SK-N-MC (cell line): Measurements from ENCODE around the gene ACER3.

Experiments used
- EZH2 ChIP-seq: fragments of 200-600 bp; sonication (generic); IDR thresholded peaks from one replicate; pipeline ENCODE4 v1.6.1; 2017; ENCODE audit warnings: antibody characterized with exemption
- FOXP2 ChIP-seq: optimal IDR thresholded peaks from 2 replicates; pipeline ENCODE3; 2011; ENCODE audit warnings: mild to moderate bottlenecking, moderate library complexity; ENCODE audit not compliant: insufficient read depth; ENCODE audit errors: extremely low read length, control extremely low read depth
- POLR2AphosphoS5 ChIP-seq: IDR thresholded peaks from 2 replicates; pipeline ENCODE4 v1.6.1; 2012; ENCODE audit warnings: mild to moderate bottlenecking, low read depth, low read length, borderline replicate concordance

GRCh38 chr11:77044356-77044755 lies 183.6 kb downstream of the ACER3 start:
- TF ChIP-seq POLR2AphosphoS5 (no peak), EZH2 (no peak), FOXP2 (no peak)
